ENCODE data around the gene HSPG2.

GRCh38 chr1:21782349-21782867, 154.7 kb downstream of the HSPG2 start:
- TF ChIP-seq CTCF (IDR thresholded peaks at IDR 0.05; ENCODE audit: poor library complexity) (peak; percentile 36), EZH2phosphoT487 (IDR thresholded peaks at IDR 0.05; ENCODE audit: low read depth, severe bottlenecking, unreplicated experiment) (no peak)
